ENCODE data around the gene LMBR1.
A peak's percentile ranks its signal among the peaks of the same experiment; 100 is the strongest.

The LMBR1 gene

GRCh38 chr7:156684251-156684650 lies 208.7 kb downstream of the LMBR1 start:
- no peak for DNase-seq

- DNase-seq = no peak
Measured at GRCh38 chr7:156682928-156683327, 210.1 kb downstream of the LMBR1 start.

GRCh38 chr7:156680281-156680680 lies 212.7 kb downstream of the LMBR1 start:
- no peak for DNase-seq

- no peak for DNase-seq
Measured at GRCh38 chr7:156677374-156678054, 215.5 kb downstream of the LMBR1 start.

GRCh38 chr7:156676263-156676662 lies 216.7 kb downstream of the LMBR1 start:
- no peak for DNase-seq

- peak; percentile 22 for DNase-seq
Measured at GRCh38 chr7:156675721-156676120, 217.3 kb downstream of the LMBR1 start.

GRCh38 chr7:156673902-156674301 lies 219.1 kb downstream of the LMBR1 start:
- DNase-seq = no peak

- no peak for DNase-seq
Measured at GRCh38 chr7:156673454-156673853, 219.5 kb downstream of the LMBR1 start.

GRCh38 chr7:156669035-156669828 lies 223.8 kb downstream of the LMBR1 start:
- DNase-seq = no peak

- DNase-seq = no peak
Measured at GRCh38 chr7:156668130-156668741, 224.7 kb downstream of the LMBR1 start.

- DNase-seq = peak; percentile 19
Measured at GRCh38 chr7:156667110-156667426, 225.9 kb downstream of the LMBR1 start.

GRCh38 chr7:156666368-156667109 lies 226.4 kb downstream of the LMBR1 start:
- DNase-seq = no peak

GRCh38 chr7:156665101-156665500 lies 227.9 kb downstream of the LMBR1 start:
- DNase-seq = no peak

- no peak for DNase-seq
Measured at GRCh38 chr7:156662277-156662676, 230.7 kb downstream of the LMBR1 start.

GRCh38 chr7:156661637-156662036 lies 231.3 kb downstream of the LMBR1 start:
- DNase-seq = no peak

- DNase-seq = no peak
Measured at GRCh38 chr7:156659961-156660360, 233.0 kb downstream of the LMBR1 start.

- no peak for DNase-seq
Measured at GRCh38 chr7:156659203-156659602, 233.8 kb downstream of the LMBR1 start.

GRCh38 chr7:156657681-156658080 lies 235.3 kb downstream of the LMBR1 start:
- DNase-seq = no peak

- DNase-seq = no peak
Measured at GRCh38 chr7:156656598-156656997, 236.4 kb downstream of the LMBR1 start.

- no peak for DNase-seq
Measured at GRCh38 chr7:156655983-156656382, 237.0 kb downstream of the LMBR1 start.

GRCh38 chr7:156655251-156655650 lies 237.7 kb downstream of the LMBR1 start:
- no peak for DNase-seq

- DNase-seq = no peak
Measured at GRCh38 chr7:156654511-156655234, 238.3 kb downstream of the LMBR1 start.

Measured in NCI-H1092 treated with DMSO at 0.1 percent for 48 hours (cell line).